ENCODE data around the gene LHPP.
A peak's percentile ranks its signal among the peaks of the same experiment; 100 is the strongest.

LHPP gene

DNA sequence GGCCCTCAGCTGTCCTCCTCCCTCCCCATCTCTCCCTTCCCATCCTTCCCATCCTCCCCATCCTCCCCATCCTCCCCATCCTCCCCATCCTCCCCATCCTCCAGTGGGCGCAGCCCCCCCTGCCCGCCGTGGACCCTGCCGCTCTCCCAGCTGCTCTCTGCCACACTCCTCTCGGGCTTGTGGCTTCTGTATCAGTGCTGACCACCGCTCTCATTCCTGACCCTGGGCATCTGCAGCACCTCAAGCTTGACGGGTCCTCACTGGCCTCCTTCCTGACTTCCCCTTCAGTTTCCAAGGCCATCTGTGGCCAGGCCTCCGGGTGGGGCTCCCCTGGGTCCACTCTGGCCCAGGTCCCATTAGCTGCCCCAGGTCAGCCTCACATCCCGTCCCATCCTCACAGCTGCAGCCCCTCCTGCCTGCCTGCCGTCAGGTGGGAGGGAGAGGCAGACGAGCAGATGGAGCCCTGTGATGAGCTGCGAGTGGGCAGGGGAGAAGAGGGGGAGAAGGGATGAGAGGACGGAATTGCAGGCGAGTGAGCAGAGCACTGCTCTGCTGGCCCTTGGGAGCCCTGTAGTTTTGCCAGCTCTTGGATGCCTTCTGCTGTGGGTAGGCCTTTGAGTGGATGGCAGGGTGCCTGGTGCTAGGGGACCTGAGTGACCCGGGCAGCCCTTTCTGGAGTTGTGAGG is 35.7 kb downstream of the LHPP start:
- no peak for DNase-seq

DNA sequence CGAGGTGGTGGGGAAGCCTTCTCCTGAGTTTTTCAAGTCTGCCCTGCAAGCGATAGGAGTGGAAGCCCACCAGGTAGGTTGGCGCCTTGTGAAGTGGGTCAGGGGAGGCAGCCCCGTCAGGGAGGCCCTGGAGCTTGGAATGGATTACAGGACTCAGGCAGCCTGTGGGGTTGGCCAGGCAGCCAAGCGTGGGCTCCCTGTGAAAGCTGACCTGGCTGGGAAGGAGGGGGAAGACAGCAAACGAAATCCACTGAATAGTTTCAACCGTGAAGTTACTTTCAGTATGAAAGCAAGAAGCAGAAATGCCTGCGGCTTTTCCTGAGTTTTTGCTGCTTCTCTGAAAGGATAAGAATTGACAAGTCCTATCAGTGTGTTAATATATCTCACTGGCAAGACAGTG is 36.4 kb downstream of the LHPP start:
- no peak for DNase-seq

DNA sequence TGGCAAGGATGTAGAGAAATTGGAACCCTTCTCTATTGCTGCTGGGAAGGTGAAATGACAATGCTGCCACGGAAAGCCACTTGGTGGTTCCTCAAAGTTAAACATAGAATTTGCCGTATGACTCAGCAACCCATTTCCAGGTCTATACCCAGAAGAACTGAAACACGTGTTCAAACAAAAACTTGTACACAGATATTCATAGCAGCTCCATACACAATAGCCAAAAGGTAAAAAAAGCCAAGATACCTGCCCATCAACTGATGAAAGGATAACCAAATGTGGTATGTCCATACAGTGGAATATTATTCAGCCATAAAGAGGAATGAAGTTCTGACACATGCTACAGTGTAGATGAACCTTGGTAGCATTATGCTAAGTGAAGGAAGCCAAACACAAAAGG is 39.1 kb downstream of the LHPP start:
- peak in 1 of 3 donors; percentile 39 for DNase-seq

DNA sequence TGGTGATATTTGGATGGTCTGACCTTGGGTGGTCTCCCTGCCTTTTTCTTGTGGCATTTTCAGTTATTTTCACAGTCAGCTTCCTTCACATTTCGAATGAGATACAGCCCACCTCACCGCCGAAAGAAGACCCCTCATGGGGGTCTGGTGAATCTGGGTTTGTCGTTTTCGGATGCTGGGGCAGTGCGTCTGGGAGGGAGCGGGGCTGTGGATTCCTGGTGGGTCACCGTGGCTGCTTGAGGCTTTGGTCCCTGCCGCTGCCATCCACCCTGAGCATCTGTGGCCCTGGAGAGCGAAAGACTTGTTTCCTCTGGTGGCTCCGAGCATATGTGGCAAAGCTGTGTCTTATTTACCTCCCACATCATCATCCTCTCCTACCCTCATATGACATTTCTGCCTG is 43.1 kb downstream of the LHPP start:
- DNase-seq = no peak

DNA sequence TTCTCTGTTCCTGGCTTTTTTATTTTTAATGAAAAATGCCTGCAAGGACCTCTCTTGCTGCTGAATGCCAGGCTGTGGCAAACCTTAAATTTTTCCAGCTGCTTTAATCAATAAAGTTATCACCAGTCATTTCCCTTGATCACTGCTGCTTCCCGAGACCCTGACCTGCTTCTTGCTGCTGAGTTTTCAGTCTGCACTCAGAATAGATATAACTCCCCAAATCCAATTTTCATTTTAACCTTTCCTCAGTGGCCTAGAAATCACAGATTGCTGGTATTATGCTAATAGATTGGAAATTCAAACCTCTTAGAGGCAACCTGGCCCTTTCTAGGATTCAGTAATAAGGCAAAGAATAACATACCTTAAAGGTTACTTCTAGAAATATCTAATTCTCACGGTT is 43.7 kb downstream of the LHPP start:
- DNase-seq = no peak

DNA sequence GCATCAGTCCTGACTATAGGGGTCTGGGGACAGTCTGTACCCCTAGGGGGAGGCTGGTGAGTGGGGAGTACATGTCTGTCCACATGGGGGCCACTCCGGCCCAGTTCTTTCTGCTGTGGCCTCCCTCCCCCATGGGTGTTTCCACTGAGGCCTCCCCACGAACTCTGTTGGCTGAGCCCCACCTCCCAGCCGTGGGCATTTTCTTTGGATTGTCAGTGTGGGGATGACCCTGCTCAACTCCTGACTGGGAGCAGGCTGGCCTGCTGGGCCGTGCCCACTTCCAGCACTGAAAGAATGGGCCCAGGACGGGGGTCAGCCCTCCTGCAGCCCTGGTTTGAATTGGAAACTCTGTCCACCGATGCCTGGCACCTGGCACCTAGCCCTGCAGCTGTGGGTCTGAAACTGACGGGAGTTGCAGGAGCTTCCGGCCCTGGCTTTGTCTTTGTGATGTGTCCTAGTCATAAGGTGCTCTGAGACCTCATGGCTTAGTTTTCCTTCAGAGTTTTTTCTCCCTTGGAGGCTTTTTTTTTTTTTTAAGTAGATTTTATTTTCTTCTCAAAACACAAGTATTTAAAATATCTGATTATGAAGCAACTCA is 46.5 kb downstream of the LHPP start:
- DNase-seq = peak in 1 of 3 donors; percentile 14

DNA sequence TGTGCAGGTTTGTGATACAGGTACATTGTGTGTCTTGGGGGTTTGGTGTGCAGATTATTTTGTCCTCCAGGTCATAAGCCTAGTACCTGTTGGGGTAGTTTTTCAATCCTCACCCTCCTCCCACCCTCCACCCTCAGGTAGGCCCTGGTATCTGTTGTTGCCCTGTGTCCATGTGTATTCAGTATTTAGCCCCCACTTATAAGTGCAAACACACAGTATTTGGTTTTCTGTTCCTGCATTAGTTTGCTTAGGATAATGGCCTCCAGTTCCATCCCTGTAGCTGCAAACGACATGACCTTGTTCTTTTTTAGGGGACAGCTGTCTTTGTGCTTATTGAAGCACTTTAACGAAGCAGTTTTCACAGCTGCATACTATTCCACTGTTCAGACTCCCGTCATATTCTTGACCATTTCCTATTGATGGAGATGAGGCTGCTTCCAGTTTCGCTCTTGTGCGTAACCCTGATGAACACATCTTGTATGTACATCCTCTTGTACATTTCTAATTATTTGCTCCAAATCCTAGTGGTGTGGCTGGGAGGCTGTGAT is 47.4 kb downstream of the LHPP start:
- no peak for DNase-seq

DNA sequence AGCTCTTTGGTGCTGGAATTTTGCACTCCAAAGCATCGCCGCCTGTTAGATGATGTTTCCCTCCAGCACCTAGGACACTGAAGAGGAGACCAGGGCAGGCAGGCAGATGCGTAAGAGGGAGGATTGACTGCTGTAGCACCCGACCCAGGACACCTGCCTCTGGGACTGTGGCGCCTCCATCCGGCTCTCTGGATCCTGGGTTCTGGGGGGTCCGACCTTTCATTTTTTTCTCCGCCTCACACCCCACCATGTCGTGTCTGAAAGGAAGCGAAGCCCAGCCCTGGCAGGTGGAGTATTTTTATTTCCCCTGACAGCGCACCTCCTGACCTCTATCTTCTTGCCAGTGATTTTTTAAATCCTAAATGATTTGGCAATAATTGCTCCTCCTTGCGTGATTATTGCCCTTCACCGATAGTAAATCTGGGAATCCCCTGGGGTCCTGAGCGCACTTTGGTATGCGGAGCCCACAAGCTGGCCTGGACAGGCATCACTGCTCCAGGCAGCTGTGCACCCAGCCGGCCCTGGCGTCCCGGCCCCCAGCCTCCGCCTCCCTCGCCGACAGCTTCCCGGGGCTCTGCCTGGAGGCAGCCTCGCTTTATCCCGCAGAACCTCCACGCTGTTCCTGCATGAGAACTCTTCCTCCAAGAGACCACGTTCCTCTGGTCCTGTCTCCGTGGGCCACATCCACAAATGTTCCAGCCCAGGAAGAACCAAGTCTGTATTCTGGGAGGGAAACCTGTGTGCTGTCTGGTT is 48.4 kb downstream of the LHPP start:
- DNase-seq = no peak

DNA sequence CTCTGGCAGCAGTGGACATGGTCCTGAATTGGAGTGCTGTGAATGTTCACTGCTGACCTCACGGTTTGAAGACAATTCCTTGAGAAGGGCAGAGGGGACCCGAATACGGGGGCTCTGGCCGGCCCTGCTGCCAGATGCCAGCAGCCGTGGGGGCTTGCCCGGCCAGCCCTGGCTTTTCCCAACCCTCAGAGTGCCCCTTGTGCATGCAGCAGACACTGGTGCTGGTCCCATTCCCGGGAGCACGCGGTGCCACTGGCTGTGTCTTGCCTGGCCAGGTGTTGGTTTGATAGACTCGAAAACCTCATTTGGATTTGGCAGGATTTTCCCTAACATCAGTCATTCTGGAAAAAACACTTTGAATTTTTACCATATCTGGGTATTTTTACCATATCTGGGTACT is 49.1 kb downstream of the LHPP start:
- DNase-seq = no peak

DNA sequence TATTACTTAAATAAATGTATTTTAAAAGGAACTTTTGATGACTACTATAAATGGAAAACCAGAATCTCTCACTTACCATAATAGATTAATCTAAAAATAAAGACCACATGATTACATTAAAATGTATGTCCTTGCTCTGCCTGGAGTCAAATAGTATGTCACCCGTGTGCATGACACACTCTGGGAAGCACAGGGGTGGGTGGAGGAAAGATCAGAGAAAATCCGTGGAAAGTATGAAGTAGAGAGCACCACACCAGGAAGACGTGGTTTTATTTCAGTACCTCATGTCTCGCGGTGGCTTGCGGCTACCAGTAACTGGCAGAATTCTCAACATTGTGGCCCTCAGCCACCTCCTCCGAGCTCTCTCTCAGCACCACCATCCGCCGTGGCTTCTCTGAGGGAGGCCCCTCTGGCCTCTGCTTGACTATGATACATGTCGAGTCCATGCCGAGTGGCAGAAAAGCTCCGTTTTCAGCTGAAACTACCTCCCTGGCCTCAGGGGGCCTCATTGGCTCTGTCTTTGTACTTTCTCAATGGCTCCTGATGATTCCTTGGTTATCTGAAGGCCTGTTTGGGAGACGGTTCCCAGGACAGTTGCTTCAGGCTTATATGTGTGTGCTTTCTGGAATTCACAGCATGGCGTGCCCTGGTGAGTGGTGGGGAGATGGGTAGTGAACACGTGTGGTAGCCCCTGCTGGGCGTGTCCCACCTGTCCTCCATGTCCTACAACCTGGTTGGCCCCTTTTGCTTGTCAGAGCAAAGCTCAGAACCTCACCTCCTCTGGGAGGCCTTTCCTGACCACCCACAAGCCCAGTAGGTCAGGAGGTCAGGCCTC is 49.8 kb downstream of the LHPP start:
- DNase-seq = no peak

DNA sequence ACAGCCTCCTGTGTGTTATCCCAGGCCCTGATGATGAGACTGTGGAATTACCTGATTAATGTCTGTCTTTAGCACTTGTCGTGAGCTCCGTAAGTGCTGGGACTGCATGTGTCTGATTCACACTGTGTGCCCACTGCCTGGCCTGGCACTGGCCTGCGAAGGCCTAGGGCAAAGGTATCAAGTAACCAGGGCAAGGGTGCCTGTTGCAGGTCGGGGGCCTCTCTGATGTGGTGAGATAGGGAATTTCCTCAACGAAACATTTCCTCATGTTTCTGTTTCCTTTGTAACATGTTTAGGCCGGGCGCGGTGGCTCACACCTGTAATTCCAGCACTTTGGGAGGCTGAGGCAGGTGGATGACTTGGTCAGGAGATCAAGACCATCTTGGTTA is 50.4 kb downstream of the LHPP start:
- DNase-seq = no peak

DNA sequence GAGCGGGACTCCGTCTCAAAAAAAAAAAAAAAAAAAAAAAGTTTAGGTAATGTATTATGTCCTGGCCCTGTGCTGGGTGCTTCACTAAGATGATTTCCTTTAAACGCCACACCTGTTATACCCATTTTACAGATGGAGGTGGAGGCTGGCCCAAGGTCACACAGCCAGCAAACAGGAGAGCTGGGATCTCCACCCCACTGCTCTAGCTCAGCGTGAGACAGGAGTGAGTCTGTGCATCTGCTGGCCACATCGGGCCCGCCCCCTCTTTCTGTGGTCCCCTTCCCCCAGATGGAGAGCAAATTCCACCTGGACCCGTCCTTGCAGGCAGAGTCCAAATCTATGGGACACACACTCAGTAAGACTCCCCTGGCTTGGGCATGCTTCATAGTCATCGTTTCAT is 51.0 kb downstream of the LHPP start:
- no peak for DNase-seq

DNA sequence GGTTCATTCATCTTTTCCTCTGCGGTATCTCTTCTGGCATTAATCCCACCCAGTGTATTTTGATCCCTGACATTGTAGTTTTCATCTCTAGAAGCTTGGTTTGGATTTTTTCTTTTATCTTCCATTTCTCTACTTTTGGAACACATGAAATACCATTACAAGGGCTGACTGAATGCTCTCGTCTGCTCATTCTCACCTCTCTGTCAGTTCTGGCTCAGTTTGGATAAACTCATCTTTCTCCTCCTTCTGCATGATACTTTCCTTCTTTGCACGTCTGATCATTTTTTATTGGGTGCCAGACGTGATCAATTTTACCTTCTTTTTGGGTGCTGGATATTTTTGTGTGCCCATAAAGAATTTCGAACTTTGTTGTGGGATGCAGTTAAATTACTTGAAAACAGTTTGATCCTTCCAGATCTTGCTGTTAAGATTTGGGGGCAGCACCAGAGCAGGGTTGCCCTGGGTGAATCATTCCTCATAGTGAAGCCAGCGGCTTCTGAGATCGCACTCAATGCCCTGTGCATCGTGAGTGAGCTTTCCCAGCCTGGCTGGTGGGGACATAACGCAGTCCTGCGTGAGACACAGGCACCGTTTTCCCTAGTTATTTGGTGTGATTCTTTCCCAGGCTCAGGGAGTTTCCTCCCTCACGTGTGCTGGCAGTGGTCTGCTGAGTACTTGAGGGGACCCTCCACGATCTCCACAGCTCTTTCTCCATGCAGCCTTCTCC is 53.8 kb downstream of the LHPP start:
- no peak for DNase-seq

DNA sequence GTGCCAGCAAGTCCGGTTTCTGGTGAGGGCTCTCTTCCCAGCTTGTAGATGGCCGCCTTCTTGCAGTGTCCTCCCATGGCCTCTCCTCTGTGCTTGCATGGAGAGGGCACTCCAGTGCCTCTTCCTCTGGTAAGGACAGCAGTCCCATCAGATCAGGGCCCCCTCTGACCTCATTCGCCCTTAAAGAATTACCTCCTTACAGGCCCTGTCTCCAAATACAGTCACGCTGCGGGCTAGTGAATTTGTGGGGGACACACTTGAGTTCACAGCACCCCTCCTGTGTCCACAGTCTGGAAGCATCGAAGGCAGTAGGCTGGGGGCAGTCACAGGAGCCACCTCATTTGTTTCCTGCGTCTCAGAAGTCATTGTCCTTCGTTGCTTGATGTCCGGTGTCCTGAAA is 54.6 kb downstream of the LHPP start:
- no peak for DNase-seq

DNA sequence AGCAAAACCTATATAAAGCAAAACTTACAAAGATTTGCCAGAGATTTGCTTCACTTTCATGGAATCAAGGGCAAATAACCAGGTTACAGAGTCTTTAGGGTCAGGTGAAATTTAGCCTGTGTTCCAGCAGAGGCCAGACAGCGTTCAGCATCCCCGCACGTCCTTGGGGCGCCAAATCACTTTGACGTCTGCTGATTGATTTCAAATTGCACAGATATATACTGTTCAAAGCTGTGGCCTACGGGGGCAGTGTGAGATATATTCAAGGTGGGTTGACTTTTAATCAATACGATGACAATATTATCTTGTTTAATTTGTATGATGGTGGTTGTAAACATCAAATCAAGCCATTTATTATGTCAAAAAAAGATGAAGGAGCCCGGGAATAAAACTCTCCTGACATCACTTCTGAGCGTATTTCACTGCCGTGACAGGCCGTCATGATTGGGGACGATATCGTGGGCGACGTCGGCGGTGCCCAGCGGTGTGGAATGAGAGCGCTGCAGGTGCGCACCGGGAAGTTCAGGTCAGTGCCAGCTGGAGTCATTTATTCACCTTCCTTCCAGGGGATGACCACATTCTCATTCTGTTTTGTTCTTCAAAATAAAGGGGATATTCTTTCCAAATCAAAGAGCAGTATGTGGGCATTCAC is 55.2 kb downstream of the LHPP start:
- DNase-seq = no peak

DNA sequence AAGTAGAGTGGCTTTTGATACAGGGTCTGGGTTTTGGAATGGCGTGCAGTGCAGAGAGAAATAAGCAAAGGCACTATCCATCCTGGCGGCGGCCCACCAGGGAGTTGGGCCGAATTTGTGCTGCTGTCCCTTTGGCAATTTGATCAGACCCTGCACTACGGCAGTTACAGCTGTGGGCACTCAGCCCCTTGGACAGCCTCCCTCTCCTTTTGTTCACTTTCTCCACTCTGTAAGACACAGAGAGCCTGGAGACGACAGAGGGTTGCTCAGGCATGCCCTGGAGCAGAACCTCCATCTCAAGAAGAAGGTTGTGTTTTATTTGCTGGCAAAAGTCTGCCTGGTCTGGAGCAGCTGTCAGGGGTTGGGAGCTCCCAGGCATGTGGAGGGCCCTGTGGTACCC is 55.8 kb downstream of the LHPP start:
- no peak for DNase-seq

DNA sequence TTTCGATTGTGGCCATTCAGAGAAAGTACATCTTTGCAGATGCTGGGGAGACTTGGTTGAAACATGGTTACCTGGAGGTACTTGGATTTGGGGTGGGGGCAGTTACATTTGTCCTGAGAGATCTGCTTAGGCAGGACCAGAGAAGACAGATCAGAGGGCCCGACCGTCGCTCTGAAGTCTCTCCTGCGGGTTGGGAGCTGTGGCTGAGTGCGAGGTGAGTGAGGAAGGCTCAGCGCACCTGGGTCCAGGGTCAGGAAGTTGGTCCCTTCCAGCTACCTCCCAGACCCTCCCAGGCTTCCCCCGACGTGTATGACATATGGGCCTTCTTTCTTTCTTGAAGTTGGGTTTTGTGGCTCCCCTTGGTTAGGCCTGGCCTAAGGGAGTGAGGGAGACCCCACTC is 56.3 kb downstream of the LHPP start:
- DNase-seq = no peak

DNA sequence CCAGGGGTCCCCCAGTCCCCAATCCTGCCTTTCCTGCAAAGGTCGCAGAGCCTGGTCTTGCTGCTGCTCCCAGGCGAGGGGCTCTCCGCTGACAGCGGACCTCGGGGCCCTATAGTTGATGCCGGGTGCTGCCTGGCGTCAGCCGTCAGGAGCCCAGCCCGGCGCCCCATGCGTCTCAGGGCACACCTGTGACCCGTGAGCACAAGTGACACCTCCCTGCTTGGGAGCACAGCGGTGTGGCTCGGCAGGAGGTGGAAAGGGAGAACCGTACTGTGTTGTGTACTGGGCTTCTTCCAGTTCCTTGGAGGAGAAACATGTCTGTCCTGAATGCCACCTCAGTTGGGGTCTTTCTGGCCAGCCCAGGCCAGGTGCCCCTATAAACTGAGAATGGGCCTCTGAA is 56.7 kb downstream of the LHPP start:
- no peak for DNase-seq

DNA sequence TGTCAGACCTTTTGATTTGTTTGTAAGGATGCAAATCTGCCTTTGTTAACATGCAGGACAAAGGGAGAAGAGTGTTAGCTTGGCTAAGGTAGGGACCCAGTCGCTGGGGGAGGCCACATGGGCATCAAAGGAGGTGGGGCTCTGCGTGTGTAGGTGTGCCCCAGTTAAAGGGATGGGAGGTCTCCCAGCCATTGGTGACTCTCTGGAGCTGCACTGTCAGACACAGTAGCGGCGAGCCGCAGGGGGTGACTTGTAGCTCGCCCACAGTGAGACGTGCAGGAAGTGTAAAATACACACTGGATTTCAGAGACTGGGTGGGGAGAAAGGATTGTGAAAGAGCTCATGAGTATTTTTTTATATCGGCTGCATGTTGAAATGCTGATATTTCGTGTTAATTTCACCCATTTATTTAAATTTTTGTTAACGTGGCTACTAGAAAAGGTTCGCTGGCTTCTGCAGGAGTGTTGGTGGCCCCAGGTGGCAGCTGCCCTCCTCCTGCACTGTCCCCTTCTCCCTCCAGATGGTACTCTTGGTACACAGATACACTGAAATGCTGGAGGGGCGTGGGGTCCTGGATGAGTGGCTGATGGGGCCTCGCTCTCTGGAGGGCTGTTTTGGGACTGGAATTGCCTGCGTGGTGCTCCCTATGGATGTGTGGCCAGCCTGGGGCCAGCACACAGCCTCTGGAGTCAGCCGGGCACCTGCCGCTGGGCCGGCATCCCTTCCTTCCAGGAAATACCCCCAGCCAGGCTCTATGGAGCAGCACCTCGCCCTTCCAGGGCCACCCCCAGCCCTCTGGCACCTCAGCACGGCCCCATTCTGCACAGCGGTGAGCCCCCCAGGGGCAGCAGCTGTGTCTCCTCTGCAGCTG is 59.2 kb downstream of the LHPP start:
- DNase-seq = peak; percentile 82 to 86 (median 85)

DNA sequence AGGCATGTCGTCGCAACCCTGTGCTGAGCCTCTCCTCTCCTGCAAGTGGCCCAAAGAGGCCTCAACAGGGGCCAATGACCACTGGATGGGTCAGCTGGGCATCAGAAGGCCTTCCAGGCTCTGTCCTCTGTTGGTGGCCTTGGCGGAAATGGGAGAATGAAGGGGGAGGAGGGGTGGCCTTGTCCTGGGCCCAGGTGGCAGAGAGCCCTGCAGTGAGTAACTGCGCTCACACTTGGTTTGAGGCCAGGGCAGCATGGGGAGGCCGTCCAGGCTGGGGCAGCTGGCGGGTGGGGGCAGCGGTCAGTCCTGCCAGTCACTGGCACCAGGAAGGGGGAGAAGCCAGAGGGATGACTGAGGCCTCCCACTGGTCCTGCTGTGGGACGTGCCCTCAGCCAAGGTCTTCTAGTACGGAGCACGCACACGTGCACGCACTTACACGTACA is 59.8 kb downstream of the LHPP start:
- no peak for DNase-seq

Measured in suppressor macrophage treated with lipopolysaccharide for 1 hour (primary cell).